Left hindlimb (tissue), 1 donor: ENCODE measurements around the gene SDK1.

ENCODE experiments used
- DNase-seq: peaks from one replicate; pipeline ENCODE4 v3.0.0-alpha.2; 2018

The SDK1 gene

DNA sequence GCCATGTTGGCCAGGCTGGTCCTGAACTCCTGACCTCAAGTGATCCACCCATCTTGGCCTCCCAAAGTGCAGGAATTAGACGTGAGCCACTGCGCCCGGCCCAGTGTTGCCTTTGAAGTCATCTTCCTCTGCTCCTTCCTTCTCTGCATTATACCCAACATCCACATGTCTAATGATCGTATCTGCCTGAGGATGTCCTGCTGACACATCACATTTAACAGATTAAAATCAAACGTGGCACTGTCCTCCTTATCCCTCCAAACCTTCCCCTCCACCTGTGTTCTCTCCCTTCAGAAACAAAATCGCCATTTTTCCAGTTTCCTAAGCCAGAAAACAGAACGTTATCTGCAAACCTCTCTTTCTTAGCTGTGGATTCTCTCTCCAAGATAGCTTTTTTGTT is 8.4 kb upstream of the SDK1 start:
- no peak for DNase-seq

- DNase-seq = no peak
Observed at GRCh38 chr7:3294432-3295100, 6.5 kb upstream of the SDK1 start.

GRCh38 chr7:3297105-3297819 is 3.8 kb upstream of the SDK1 start:
- no peak for DNase-seq

- DNase-seq = no peak
Observed at GRCh38 chr7:3300221-3300650, 816 bp upstream of the SDK1 start.

GRCh38 chr7:3301449-3301731 is 338 bp downstream of the SDK1 start:
- DNase-seq = no peak

- no peak for DNase-seq
Observed at GRCh38 chr7:3301831-3302618, 973 bp downstream of the SDK1 start.

DNA sequence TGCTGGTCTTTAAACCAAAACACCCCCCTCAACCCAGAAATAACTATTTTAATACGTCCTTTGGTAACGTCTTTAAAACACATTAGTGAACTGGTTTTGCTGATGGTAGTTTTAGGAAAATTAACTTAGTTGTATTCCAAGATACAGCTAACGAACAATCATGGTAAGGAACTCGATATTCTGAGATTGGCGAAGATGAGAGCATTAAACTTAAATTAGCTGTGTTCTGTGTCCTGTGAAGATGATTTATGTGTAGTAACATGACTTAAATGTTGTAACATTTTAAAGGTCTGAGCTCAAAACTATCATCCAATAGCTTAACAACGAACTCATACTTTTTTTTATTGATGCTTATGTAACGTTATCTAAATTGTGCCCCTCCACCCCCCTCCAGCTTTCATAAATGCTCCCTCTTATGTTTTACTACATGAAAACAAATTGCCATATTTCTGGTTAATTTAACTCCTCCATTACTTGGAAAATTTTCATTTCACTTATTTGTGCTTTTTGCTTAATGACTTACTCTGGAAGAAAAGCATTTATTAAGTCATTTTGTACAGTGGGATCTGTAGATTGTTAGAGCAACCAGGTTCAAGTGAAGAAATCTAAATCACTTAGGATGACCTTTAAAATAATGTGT is 1.7 kb downstream of the SDK1 start:
- DNase-seq = no peak

GRCh38 chr7:3304131-3304530 is 3.1 kb downstream of the SDK1 start:
- no peak for DNase-seq

DNA sequence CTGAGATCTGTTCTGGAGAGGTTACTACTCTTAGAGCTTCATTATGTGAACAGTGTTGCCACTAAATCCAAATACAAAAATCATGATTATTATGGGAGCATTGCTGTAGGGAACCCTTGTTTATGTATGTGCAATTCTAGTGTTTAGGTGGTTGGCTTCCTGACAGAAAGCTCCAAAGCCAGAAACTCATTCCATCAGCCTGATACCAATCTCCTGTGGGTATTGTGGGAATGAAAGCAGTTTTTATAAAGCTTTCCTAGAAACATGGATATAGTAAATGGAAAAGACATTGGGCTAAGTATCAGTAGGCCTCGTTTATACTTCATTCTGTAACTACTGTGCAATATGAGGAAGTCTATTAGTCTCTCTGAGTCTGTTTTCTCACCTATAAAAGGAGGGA is 6.4 kb downstream of the SDK1 start:
- no peak for DNase-seq

DNA sequence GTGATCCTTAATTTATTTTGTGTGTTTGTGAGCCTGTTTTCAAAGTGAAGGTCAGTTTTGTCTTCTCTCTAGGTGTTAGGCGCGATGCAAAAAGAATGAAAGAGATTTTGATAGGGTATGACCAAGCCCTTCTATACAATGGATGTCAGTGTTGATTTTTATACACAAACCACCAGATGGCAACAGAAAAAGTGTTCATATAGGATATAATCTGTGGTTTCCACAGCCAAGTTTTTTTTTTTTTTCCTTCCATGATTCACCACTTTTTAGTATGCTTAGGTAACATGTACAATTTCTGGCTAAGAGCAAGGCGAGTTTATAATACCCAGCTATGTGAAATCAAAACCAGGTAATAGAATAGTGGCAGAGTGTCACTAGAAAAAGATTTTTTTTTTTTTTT is 8.1 kb downstream of the SDK1 start:
- DNase-seq = no peak

GRCh38 chr7:3309956-3310355 is 8.9 kb downstream of the SDK1 start:
- no peak for DNase-seq

- no peak for DNase-seq
Observed at GRCh38 chr7:3310884-3311283, 9.8 kb downstream of the SDK1 start.

DNA sequence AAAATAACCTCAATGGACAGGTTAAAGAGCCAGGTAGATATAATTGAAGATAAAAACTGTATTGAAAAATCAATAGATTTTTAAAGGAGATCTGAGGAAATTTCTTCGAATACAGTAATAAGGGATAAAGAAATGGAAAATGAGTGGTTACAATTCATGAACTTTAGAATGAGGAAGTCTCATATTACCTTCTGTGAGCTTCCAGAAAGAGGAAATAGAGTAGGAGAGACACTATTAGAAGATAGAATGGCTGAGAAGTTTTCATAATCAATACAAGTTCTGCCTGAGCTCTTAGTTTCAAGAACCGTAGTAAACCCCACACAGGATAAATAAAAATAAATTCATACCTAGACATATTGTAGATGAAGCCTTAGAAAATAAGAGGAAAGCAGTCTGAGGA is 11.5 kb downstream of the SDK1 start:
- DNase-seq = no peak

- no peak for DNase-seq
Observed at GRCh38 chr7:3318874-3319273, 17.8 kb downstream of the SDK1 start.

DNA sequence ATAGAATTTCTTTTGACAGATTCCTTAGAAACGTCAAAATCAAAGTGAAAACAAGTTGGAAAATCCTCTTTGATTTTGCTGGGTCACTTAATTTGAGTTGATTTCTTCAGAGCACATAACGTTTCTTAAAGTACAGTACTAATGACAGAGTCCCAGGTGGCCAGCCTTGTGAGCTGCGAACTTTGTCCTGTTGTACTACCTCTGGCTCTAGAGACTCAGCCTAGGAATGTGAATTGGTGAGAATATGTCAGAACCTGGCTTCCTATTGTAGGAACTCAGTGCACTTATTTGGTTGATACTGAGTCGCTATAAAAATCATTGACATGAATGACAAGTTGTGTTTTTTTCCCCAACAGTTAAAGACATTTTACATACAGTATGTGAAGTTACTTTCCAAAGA is 20.2 kb downstream of the SDK1 start:
- no peak for DNase-seq

DNA sequence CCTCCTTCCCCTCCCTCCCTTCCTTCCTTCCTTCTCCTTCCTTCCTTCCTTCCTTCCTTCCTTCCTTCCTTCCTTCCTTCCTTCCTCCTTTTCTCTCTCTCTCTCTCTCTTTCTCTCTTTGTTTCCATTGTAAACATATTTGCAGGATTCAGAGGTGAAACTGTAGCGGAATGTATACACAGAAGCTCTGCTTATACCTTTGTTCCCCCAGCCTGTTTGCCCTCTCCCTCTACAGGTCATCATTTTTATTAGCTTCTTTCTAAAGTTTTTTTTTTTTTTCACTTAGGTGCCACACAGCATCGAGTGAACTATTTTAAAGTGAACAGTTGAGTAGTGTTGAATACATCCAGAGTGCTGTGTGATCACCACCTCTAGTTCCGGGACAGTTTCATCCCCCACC is 20.7 kb downstream of the SDK1 start:
- DNase-seq = no peak

DNA sequence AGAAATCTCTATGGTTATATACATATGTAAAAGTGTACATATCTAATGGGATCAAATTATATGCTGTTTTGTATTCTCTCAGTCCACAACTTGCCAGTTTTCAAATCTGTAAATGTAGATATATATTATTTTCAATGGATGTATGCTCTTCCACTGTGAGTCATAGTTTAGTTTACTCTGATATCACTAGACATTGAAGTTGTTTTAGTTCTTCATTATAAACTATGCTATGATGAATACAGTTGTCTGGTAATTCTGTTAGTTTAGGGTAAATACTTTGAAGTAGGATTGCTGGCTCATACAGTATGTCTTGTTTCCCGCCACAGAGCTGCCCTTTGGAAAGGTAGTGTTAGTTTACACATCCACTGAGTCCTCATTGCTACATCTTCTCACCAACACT is 25.2 kb downstream of the SDK1 start:
- DNase-seq = no peak

DNA sequence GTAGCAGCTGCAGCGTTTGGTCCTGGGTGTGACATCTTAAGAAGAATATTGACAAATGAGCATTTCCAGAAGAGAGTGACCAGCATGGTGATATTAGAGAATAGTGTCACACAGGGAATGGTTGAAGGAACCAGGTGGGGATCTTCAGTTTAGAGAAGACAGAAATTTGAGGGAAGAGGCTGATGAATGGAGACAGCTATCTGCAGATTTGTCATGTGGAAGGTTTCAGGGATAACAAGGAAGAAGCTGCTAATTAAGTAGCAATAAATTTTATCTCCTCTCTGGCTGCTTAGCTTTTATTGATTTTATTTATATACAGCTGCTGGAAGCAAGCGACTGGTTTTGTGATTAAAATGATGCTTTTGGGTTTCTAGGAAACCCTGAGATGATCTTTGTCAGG is 26.0 kb downstream of the SDK1 start:
- DNase-seq = no peak

- no peak for DNase-seq
Observed at GRCh38 chr7:3327655-3328054, 26.6 kb downstream of the SDK1 start.

GRCh38 chr7:3332308-3332707 is 31.3 kb downstream of the SDK1 start:
- no peak for DNase-seq

- no peak for DNase-seq
Observed at GRCh38 chr7:3333861-3334260, 32.8 kb downstream of the SDK1 start.

DNA sequence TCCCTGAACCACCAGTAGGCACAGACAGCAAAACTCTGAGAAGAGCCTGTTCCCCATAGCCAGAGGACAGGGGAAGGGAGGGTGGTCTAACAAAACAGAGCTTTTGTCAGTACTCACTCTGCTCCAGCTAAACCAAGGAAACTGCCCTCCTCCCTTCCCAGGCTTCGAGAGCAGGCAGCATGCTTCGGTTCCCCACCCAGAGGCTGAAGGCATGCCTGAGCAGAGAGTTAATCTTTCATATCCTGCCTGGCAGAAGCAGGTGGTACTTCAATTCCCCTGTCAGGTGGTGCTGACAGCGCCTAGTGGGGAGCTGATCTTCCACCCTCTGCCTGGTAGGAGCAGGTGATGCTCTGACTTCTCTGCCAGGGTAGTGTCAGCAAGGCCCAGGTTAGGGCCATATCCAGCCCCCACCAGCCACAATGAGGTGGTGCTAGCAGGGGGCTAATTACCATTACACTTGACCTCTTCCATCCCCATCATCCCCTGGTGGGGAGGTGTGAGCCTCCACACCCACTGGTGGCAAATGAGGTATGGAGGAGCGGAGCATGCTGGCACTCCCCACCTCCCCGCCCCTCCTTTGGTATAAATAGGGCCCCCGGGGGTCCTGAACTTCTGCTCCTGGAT is 35.1 kb downstream of the SDK1 start:
- DNase-seq = no peak

- DNase-seq = no peak
Observed at GRCh38 chr7:3338161-3338560, 37.1 kb downstream of the SDK1 start.
